HG03354 (cell line): Measurements from ENCODE around the gene AHR.
"Not testable (repeated sequence)": the region's sequence is repeated elsewhere in the genome, so short reads cannot be mapped to it uniquely, and the experiment has no call there.

Experiments
- ATAC-seq: cut with Tn5 transposase; IDR thresholded peaks from one replicate; pipeline ENCODE4 v1.9.1; 2021; ENCODE audit warnings: mild to moderate bottlenecking; ENCODE audit not compliant: unreplicated experiment, poor library complexity, severe bottlenecking

AHR gene

DNA sequence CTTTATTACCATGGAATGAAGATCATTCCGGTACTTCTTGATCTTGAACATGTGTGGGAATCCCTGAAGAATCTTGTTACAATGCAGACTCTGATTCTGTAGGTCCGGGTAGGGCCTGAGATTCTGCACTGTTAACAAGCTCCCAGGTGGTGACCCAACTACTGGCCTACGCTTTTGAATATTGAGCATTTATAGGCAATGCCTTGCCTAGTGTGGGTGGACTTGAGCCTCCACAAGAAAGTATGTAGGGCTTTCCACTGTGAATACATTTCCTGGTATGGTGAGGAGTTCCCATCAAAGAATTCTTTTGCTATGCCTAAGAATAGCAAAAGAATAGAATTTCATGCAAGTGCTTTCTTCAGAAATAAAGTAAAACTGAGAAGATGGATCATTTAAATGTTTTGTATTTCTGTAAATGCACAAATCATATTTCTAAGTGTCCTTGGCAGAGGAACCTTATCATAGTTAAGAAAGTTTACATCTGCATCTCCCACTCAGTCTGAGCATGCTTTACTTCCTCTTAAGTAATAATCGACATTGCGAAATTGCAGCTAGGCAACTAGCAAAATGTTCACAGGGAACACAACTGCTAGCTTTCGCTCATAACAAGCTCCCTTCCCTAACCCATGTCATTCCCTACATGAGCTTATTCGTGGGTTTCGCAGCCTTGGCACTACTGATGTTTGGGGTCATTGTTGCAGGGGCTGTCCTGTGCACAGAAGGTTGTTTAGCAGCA lies 71.4 kb downstream of the AHR start:
- no peak for ATAC-seq

DNA sequence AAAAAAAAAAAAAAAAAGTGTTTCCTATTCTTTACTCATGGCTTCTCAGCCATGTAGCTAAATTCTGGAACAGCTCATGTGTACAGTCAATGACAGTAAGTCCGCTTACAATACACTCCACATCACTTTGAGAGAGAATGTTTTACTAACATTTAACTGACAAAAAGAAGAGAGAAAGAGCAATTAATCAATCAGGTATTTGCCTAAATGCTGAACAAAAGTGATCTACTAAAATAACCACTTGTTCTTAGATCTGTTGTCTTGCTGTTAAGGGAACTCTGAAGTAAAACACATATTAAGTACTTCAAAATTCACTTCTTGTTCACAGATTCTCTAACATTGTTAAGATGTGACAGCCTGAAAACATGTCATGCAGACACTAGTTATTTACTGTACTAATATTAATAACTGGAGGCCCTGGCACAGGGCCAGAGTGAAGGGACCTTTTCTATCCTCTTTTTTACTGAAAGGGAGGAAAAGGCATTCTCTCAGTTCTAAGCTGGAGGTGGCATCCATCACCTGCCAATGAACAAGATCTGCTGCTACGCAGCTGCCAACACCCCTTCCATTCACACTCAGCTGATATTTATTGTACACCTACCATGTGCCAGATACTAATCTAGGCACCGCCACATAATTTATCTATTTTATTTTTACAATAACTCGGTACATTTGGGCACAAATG lies 72.6 kb downstream of the AHR start:
- no peak for ATAC-seq

DNA sequence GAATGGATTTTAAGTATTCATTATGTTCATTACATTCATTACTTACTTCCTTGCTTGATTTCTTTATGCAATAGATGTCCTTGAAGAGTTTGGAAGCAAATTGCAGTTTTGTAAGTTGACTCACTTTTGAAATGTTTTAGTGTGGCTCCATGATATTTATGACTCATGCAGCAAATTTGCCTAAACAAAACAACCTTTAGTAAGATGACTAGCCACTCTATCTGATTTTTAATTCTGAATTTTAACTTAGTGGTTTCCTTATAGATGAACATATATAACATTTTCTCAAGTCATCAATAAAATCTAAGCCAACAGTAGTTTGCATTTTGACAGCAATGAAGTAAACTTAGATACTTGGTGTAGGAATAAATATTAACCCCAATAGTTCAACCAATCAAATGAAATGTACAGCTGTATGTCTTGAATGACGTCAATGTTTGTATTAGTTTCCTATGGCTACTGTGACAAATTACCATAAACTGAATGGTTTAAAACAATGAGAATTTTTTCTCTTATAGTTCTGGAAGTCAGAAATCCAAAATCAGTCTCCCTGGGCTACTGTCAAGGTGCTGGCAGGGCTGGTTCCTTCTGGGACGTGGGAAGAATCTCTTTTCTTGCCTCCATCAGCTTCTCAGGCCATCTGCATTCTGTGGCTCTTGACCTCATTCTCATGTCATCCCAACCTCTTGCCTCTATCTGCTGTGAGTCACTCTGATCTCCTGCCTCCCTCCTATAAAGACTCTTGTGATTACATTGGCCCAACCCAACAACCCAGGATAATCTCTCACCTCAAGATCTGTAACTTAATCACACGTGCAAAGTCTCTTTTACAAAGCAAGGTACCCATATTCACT lies 73.4 kb downstream of the AHR start:
- no peak for ATAC-seq

DNA sequence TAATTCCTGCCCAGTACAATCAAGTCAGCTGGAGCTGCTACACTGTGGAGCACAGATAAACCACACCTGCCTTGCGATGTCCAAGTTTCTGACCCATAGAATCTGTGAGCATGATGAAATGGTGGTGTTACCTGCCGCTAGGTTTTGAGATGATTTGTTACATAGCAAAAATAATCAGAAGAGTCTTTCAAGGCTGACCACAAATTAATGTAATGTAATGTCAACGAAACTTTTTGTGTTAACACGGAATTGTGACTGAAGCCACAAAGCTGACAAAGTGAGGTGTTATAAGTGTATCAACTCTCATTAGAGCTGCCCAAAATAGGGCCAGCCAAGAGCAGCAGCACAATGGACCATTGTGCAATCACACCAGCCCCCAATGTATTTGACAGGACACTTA lies 75.7 kb downstream of the AHR start:
- ATAC-seq, result no peak

DNA sequence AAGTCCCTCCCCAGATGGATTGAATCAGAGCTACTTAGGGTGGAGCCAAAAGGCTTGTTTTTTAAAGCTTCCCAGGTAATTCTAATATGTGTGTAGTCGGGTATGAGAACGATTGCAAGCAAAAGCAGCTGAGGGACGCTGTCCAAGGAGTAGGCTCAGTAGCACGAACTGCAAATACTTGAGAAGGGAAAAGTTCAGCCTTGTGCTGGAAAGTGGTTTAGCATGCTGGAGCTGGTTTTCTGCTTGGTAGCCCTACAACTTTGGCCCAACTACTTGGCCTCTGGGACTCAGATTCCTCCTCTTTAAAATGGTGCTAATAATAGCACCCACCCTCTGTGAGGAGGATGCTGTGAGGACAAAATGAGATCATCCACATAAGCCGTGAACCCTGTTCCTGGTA lies 76.2 kb downstream of the AHR start:
- ATAC-seq, result no peak

DNA sequence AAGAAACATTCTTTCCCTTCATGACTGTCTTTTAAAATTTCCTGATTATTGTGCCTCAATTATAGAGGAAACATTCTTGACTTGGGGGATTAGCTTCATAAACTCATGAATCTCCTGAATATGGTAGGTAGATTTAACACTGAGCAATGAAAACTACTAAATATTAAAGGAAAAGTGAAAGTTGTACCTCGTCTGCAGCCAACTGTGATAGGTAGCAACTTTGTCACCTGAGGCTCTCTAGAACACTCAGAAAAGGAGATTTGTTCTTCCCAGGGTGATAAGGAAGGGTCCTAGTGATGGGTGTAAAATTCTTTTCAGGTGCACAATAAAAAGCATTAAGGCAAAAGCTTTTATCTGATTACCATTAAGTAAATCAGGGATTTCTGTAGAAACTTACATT lies 78.1 kb downstream of the AHR start:
- no peak for ATAC-seq

DNA sequence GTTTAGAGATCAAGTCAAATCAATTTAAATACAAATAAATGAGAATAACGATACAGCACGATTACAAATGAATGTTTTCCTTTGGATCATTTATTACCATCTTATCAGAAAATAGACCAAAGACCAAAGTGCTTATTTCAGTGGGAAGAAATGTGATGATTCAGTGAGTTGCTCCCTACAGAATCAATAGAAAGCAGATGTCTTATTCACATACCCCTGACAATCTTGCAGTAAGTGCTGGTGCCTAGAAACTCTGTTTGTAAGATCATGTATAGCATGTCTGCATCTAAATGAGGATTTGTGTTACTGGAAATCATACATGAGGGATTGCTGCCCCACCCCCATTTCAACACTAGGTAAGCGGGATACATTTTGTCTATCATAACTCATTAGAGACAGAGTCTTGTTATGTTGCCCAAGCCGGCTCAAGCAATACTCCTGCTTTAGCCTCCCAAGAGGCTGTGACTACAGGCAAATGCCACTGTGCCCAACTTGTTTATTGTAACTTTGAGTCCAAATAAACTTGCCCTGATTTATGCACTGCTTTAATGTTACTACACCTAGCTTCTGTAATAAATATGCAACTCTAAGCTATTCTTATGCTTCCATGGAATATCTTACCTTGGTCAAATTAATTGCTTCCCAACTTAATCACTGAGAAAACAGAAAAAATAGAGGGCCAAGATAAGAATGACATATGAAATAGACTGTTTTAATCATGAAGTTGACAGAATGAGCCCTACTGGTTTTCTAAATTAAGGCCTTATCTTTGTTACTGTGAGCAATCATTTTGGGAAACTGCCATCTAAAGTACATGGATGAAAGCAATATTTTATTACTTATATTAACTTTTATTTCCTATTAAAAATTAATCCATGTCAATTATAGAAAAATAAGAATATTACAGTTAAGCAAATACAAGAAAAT lies 82.5 kb downstream of the AHR start:
- ATAC-seq, result no peak

DNA sequence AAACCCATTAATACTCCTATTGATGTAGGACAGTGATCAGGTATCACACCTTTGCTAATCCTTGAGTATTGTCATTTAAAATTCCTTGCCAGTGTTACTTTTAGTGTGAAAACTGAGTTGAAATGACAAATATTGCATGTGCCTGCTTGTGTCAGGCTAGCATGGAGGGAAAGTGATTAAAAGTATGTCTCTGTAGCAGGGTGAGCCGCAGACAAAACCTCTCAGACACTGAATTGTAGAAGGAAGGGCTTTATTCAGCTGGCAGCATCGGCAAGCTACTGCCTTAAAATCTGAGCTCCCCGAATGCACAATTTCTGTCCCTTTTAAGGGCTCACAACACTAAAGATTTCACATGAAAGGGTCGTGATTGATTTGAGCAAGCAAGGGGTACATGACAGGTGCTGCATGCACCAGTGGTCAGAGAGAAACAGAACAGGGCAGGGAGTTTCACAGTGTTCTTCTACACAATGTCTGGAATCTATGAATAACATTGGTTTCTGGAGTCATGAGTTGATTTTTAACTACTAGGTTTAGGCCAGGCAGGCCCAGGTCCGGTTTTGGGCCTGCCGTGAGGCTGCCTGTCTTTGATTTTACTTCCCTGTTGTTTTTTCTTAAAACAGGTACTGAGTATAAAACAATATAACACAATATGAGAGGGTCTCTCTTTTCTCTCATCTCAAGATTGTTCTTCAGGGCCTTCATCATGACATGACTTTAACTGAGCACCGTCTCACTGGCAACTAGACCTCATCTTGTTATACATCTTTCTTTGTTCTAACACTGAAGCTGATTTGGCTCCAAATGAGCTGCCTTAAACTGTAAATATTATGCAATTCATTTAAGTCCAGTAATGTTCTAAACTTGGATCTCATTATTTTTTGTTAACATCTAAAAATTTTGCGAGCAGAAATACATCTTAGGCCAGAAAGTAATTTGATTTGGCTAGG lies 84.2 kb downstream of the AHR start:
- peak; percentile 55 for ATAC-seq

DNA sequence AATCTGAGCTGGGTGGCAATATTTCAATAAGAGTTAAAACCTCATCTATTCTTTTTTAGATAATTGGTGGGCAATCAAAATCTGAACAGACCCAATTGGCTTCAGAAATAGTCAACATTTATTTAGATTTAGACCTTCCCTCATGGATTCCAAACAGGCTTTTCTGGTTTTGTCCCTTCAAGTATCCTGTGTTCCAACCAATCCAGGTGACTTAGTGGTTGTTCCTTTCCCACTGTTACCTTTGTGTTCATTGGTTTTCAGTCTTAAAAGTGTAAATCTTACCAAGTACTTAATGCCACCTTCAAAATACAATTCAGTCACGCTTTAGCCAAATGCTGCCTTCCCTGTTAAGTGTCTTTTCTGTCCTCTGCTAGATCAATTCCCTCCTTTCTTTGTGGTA lies 85.9 kb downstream of the AHR start:
- ATAC-seq, result no peak

DNA sequence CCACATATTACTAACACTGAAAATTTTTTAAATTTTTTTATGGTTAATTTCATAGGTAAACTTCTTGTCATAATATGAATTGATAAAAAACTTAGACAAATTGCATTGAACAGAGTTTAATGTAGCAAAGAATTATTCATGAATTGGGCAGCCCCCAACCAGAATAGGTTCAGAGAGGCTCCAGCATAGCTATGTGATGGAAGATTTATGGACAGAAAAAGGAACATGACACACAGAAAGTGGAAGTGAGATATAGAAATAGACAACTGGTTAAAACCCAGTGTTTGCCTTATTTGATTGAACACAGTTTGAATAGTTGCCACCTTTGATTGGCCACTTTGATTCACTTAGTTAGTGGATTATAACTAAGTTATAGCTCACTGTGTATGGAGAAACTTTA lies 87.2 kb downstream of the AHR start:
- ATAC-seq, result no peak

DNA sequence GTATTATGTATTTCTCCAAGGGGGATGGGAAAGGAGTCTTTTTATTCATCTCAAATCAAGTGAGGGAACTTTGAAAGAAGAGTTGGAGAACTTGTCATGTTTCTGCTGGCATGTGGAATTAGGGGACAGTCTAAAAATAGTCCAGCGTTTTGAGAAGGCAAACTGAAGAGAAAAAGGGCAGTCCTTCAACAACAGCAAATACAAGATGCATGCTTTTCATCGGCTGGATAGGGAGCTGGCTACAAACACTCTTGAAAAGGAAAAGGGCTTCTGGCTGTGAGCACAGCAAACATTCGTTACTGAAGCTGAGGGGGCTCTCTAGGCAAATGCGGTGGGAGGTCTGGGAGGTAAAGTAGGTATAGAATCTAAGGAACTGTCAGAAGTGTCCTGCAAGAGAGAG lies 91.9 kb downstream of the AHR start:
- no peak for ATAC-seq

DNA sequence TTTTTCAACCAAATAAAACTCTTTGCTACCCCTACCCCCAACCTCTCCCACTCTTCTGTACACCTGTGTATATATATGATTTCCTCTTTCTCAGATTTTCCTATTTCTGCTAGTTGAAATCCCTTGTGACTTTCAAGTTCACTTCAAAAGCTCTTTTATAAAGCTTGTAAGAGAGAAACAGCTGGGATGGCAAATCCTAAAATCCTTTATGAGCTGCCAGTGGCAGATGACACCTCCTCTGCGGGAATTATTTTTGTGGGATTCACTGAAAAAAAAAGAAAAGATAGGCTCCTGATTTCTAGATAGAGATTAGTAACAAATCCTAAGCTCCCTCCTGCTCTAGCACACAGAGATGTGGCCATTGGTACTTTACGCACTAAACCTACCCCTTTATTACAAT lies 92.9 kb downstream of the AHR start:
- no peak for ATAC-seq

DNA sequence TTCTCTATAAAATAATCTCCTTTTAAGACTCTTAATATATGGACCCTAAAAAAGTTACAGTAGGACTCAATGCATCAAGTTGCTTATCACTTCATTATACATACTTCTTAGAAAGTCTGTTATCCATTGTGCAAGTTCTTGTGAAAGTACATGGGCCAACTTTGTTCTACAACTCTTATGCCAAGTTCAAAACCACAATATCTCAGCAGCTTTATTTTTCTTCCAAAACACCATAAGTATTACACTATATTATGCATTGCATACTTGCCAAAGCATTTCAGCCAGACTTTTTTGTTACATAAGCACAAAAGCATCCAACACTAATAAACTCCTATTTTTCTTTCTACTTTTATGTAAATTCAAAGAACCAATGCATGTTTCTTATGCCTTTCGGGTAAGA lies 94.4 kb downstream of the AHR start:
- ATAC-seq, result no peak

DNA sequence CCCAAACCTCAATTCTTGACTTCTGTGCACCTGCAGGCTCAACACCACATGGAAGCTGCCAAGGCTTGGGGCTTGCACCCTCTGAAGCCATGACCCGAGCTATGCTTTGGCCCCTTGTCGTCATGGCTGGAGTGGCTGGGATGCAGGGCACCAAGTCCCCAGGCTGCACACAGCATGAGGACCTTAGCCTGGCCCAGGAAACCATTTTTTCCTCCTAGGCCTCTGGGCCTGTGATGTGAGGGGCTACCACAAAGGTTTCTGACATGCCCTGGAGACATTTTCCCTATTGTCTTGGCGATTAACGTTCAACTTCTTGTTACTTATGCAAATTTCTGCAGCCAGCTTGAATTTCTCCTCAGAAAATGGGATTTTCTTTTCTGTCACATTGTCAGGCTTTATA lies 96.1 kb downstream of the AHR start:
- ATAC-seq, result not testable (repeated sequence)
